ENCODE data around the gene PAX8. TPM values are rescaled to one million over a fixed set of nuclear protein-coding genes. Genes with fewer than 3 reads are reported as not detected.

Gene PAX8
- total and polyA plus RNA-seq, 3 experiments from 2014 or later: 0.97 to 2.3 (median 2.3) TPM

DNA sequence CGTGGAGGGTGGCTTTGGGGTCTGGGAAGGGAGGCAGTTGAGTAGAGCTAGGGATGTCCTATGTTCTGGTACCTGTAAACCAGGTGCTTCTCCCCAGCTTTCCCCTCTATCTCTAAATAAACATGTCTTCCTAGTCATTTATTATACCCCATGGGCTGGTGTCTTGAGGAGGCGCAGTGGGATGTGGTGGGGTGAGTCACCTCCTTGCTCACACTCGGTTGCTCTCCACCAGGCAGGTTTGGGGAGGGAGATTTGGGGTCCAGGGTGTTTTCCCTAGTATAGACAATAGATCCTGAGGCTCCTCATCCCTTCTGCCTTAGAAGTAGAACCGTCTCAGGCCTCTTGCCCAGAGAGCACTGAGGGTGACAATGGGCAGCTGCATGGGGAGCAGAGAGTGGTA, 99.8 kb downstream of the PAX8 start:
- Histone ChIP-seq H3K4me1 (ENCODE audit: insufficient read depth, low read length) (peaks cover 83% of the 10 kb centered on the region), H3K4me3 (ENCODE audit: low read length) (peak overlapping the region; percentile 4), H3K9me3 (ENCODE audit: low read length) (no peaks in the 10 kb centered on the region), H3K27ac (ENCODE audit: low read depth, low read length) (no peak overlapping the region), H3K36me3 (ENCODE audit: insufficient read depth, low read length) (peaks cover 29% of the 10 kb centered on the region), H3K27me3 (ENCODE audit: insufficient read depth, low read length, poor library complexity, severe bottlenecking) (no peaks in the 10 kb centered on the region)
- H3K36me3 Mint-ChIP-seq: peaks cover 0 to 69% (median 11%) of the 10 kb centered on the region in 3 donors
- H3K4me1 Mint-ChIP-seq: peaks cover 80 to 94% (median 85%) of the 10 kb centered on the region in 3 donors
- ChIA-PET POLR2A (no interaction called here), CTCF (interaction anchor here (0.9 to 5.6 kb wide), 2 partner anchors 20 to 22 kb away, joined by 6 to 92 read pairs; no protein-coding TSS in a partner anchor)
- H3K4me3 Mint-ChIP-seq: peak overlapping the region; percentile 37 to 95 (median 73)
- peak overlapping the region; percentile 80 to 97 (median 92) for H3K27ac Mint-ChIP-seq
- H3K27me3 Mint-ChIP-seq: peaks cover 0 to 3% of the 10 kb centered on the region in 2 donors
- peak in 1 of 5 donors; percentile 69 for DNase-seq
- peaks cover 0 to 3% (median 0%) of the 10 kb centered on the region in 5 donors for H3K9me3 Mint-ChIP-seq

GRCh38 chr2:113178069-113178746, 100.5 kb downstream of the PAX8 start:
- Histone ChIP-seq H3K4me3 (ENCODE audit: low read length) (no peak overlapping the region), H3K27me3 (ENCODE audit: insufficient read depth, low read length, poor library complexity, severe bottlenecking) (no peaks in the 10 kb centered on the region), H3K4me1 (ENCODE audit: insufficient read depth, low read length) (peaks cover 81% of the 10 kb centered on the region), H3K9me3 (ENCODE audit: low read length) (no peaks in the 10 kb centered on the region), H3K36me3 (ENCODE audit: insufficient read depth, low read length) (peaks cover 23% of the 10 kb centered on the region), H3K27ac (ENCODE audit: low read depth, low read length) (no peak overlapping the region)
- H3K9me3 Mint-ChIP-seq: peaks cover 0 to 3% (median 0%) of the 10 kb centered on the region in 5 donors
- peaks cover 0 to 64% (median 8%) of the 10 kb centered on the region in 3 donors for H3K36me3 Mint-ChIP-seq
- DNase-seq: no peak
- CTCF ChIA-PET: interaction anchor here (0.9 to 8.0 kb wide), 2 partner anchors 21 to 39 kb away, joined by 6 to 117 read pairs; no protein-coding TSS in a partner anchor
- H3K4me1 Mint-ChIP-seq: peaks cover 79 to 94% (median 85%) of the 10 kb centered on the region in 3 donors
- POLR2A ChIA-PET: no interaction called here
- peaks cover 0 to 3% of the 10 kb centered on the region in 2 donors for H3K27me3 Mint-ChIP-seq
- peak overlapping the region; percentile 37 to 95 (median 92) for H3K4me3 Mint-ChIP-seq
- peak overlapping the region; percentile 78 to 97 (median 89) for H3K27ac Mint-ChIP-seq

- peaks cover 0 to 3% (median 0%) of the 10 kb centered on the region in 5 donors for H3K9me3 Mint-ChIP-seq
- Histone ChIP-seq H3K4me1 (ENCODE audit: insufficient read depth, low read length) (peaks cover 81% of the 10 kb centered on the region), H3K27ac (ENCODE audit: low read depth, low read length) (no peak overlapping the region), H3K4me3 (ENCODE audit: low read length) (peak overlapping the region; percentile 88), H3K9me3 (ENCODE audit: low read length) (no peaks in the 10 kb centered on the region), H3K36me3 (ENCODE audit: insufficient read depth, low read length) (peaks cover 15% of the 10 kb centered on the region), H3K27me3 (ENCODE audit: insufficient read depth, low read length, poor library complexity, severe bottlenecking) (no peaks in the 10 kb centered on the region)
- H3K36me3 Mint-ChIP-seq: peaks cover 0 to 50% (median 8%) of the 10 kb centered on the region in 3 donors
- H3K27me3 Mint-ChIP-seq: peaks cover 0 to 3% of the 10 kb centered on the region in 2 donors
- H3K4me3 Mint-ChIP-seq: peak overlapping the region; percentile 89 to 95 (median 93)
- peaks cover 81 to 94% (median 85%) of the 10 kb centered on the region in 3 donors for H3K4me1 Mint-ChIP-seq
- CTCF ChIA-PET: interaction anchor here (1.4 to 8.0 kb wide), 4 partner anchors 20 to 38 kb away, joined by 3 to 135 read pairs (median 61); no protein-coding TSS in a partner anchor
- POLR2A ChIA-PET: interaction anchor here (4.2 kb wide), 1 partner anchor 19 kb away, joined by 40 read pairs; no protein-coding TSS in a partner anchor
- no peak for DNase-seq
- peak overlapping the region; percentile 85 to 98 (median 94) for H3K27ac Mint-ChIP-seq
Observed at GRCh38 chr2:113176696-113177355, 101.9 kb downstream of the PAX8 start.

DNA sequence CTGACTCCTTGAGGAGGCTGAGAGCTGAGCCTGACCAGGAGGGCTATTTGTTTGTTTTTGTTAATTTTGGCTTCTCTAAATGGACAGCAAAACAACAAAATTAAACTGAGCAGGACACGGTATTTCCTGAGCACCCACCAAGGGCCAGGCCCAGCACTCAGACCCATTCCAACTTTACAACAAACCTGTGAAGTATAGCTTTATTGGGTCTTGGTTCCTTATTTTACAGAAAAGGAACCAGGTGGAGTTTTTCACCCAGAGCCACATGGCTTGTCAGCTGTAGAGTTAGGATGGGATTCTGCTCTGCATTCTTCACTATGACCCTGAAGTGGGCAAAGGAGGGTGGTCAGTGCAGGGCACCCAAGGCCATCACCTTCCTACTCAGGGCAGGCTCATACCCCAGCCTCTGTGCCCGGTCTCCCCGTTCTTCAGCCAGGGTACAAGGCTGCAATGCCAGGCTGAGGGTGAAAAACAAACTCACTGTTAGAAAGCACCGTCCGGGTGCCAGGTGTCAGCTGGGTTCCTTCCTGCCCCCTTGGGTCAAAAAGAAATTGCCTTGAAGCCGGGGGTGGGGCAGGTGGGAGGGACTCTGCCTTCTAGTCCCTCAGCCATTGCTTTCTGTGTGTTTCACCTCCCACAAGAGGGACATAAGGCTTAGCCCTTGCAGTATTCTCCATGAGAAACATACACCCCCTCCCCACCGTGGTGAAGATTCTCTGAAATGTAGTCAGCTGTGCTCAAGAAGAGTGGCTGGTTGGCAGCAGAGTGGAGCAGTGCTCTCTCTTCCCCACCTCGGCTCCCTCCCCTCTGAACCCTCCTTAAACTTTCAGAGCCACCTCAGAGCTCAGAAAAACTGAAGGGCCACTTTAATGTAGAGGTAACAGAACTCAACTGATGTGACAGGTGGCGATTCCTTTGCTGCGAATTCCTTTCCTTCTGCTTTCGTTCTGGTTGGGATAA, 102.7 kb downstream of the PAX8 start:
- peak overlapping the region; percentile 89 to 95 (median 93) for H3K4me3 Mint-ChIP-seq
- H3K9me3 Mint-ChIP-seq: peaks cover 0 to 3% (median 0%) of the 10 kb centered on the region in 5 donors
- H3K4me1 Mint-ChIP-seq: peaks cover 81 to 94% (median 85%) of the 10 kb centered on the region in 3 donors
- peak in 1 of 5 donors; percentile 20 for DNase-seq
- Histone ChIP-seq H3K36me3 (ENCODE audit: insufficient read depth, low read length) (peaks cover 15% of the 10 kb centered on the region), H3K27ac (ENCODE audit: low read depth, low read length) (peak overlapping the region; percentile 77), H3K27me3 (ENCODE audit: insufficient read depth, low read length, poor library complexity, severe bottlenecking) (no peaks in the 10 kb centered on the region), H3K4me3 (ENCODE audit: low read length) (peak overlapping the region; percentile 88), H3K9me3 (ENCODE audit: low read length) (no peaks in the 10 kb centered on the region), H3K4me1 (ENCODE audit: insufficient read depth, low read length) (peaks cover 81% of the 10 kb centered on the region)
- ChIA-PET POLR2A (interaction anchor here (0.6 to 4.2 kb wide), 5 partner anchors 13 to 181 kb away, joined by 3 to 40 read pairs (median 4); no protein-coding TSS in a partner anchor), CTCF (interaction anchor here (0.9 to 8.0 kb wide), 13 partner anchors 8 to 214 kb away, joined by 3 to 135 read pairs (median 5); no protein-coding TSS in a partner anchor)
- peak overlapping the region; percentile 92 to 98 (median 95) for H3K27ac Mint-ChIP-seq
- peaks cover 0 to 3% of the 10 kb centered on the region in 2 donors for H3K27me3 Mint-ChIP-seq
- H3K36me3 Mint-ChIP-seq: peaks cover 0 to 47% (median 8%) of the 10 kb centered on the region in 3 donors

GRCh38 chr2:113175042-113175628, 103.6 kb downstream of the PAX8 start:
- CTCF ChIA-PET: interaction anchor here (0.9 to 8.0 kb wide), 15 partner anchors 9 to 215 kb away, joined by 3 to 135 read pairs (median 5); no protein-coding TSS in a partner anchor
- DNase-seq: peak; percentile 42 to 88 (median 80)
- Histone ChIP-seq H3K4me1 (ENCODE audit: insufficient read depth, low read length) (peaks cover 77% of the 10 kb centered on the region), H3K9me3 (ENCODE audit: low read length) (no peaks in the 10 kb centered on the region), H3K27ac (ENCODE audit: low read depth, low read length) (peak overlapping the region; percentile 77), H3K4me3 (ENCODE audit: low read length) (peak overlapping the region; percentile 88), H3K36me3 (ENCODE audit: insufficient read depth, low read length) (peaks cover 15% of the 10 kb centered on the region), H3K27me3 (ENCODE audit: insufficient read depth, low read length, poor library complexity, severe bottlenecking) (no peaks in the 10 kb centered on the region)
- Mint-ChIP-seq H3K27me3 (peaks cover 0 to 3% of the 10 kb centered on the region in 2 donors), H3K4me1 (peaks cover 74 to 89% (median 78%) of the 10 kb centered on the region in 3 donors), H3K27ac (peak overlapping the region; percentile 86 to 98 (median 94)), H3K9me3 (peaks cover 0 to 3% (median 0%) of the 10 kb centered on the region in 5 donors), H3K4me3 (peak overlapping the region; percentile 89 to 95 (median 93)), H3K36me3 (peaks cover 0 to 41% (median 8%) of the 10 kb centered on the region in 3 donors)
- POLR2A ChIA-PET: interaction anchor here (0.6 to 4.2 kb wide), 5 partner anchors 12 to 180 kb away, joined by 3 to 40 read pairs (median 4); no protein-coding TSS in a partner anchor

- H3K27ac ChIP-seq (ENCODE audit: low read depth, low read length): peak overlapping the region; percentile 77
- Mint-ChIP-seq H3K4me1 (peaks cover 71 to 88% (median 77%) of the 10 kb centered on the region in 3 donors), H3K27ac (peak overlapping the region; percentile 86 to 98 (median 94)), H3K27me3 (peaks cover 0 to 3% of the 10 kb centered on the region in 2 donors), H3K36me3 (peaks cover 0 to 41% (median 8%) of the 10 kb centered on the region in 3 donors), H3K9me3 (peaks cover 0 to 3% (median 0%) of the 10 kb centered on the region in 5 donors), H3K4me3 (peak overlapping the region; percentile 89 to 95 (median 93))
- no peaks in the 10 kb centered on the region for H3K9me3 ChIP-seq (ENCODE audit: low read length)
- DNase-seq: no peak
- H3K4me3 ChIP-seq (ENCODE audit: low read length): peak overlapping the region; percentile 88
- peaks cover 76% of the 10 kb centered on the region for H3K4me1 ChIP-seq (ENCODE audit: insufficient read depth, low read length)
- POLR2A ChIA-PET: interaction anchor here (0.8 to 4.2 kb wide), 6 partner anchors 9 to 179 kb away, joined by 3 to 40 read pairs (median 6); no protein-coding TSS in a partner anchor
- H3K36me3 ChIP-seq (ENCODE audit: insufficient read depth, low read length): peaks cover 15% of the 10 kb centered on the region
- H3K27me3 ChIP-seq (ENCODE audit: insufficient read depth, low read length, poor library complexity, severe bottlenecking): no peaks in the 10 kb centered on the region
- CTCF ChIA-PET: interaction anchor here (1.0 to 8.0 kb wide), 13 partner anchors 9 to 216 kb away, joined by 3 to 135 read pairs (median 6); no protein-coding TSS in a partner anchor
Observed at GRCh38 chr2:113174376-113174750, 104.4 kb downstream of the PAX8 start.
